Small intestine (tissue), 7 donors: ENCODE data around the gene KCTD17. TPM values are rescaled to one million over a fixed set of nuclear protein-coding genes. Genes with fewer than 3 reads are reported as not detected.

Source experiments
- DNase-seq, 2 donors: peaks; one replicate each; pipeline versions ENCODE4 v3.0.0 to v3.0.0-alpha.2; 2013
- FAIRE-seq: peaks from 2 replicates; lab custom pipeline; 2012; peaks lifted over from hg19 to GRCh38; lab: Jason Lieb, UNC
- H3K27ac ChIP-seq, 3 donors: one replicate each; pipeline ENCODE4 v1.5.1; 2013; ENCODE audit warnings: low read length in 2 of 3, mild to moderate bottlenecking in 2 of 3, control low read depth in 1 of 3, inconsistent platforms in 1 of 3, low read depth in 1 of 3, moderate library complexity in 1 of 3
- H3K27me3 ChIP-seq, 3 donors: one replicate each; pipeline ENCODE4 v1.6.1; 2013; ENCODE audit warnings: low read length in 3 of 3, inconsistent platforms in 1 of 3; ENCODE audit not compliant: control insufficient read depth in 3 of 3, insufficient read depth in 3 of 3
- H3K36me3 ChIP-seq, 3 donors: one replicate each; pipeline ENCODE4 v1.6.1; 2013; ENCODE audit warnings: low read length in 3 of 3, inconsistent platforms in 1 of 3, low read depth in 1 of 3, mild to moderate bottlenecking in 1 of 3, moderate library complexity in 1 of 3; ENCODE audit not compliant: control insufficient read depth in 3 of 3, insufficient read depth in 2 of 3
- H3K4me1 ChIP-seq, 3 donors: one replicate each; pipeline ENCODE4 v1.6.1; 2013; ENCODE audit warnings: low read length in 2 of 3, inconsistent platforms in 1 of 3, low read depth in 1 of 3, mild to moderate bottlenecking in 1 of 3, moderate library complexity in 1 of 3; ENCODE audit not compliant: control insufficient read depth in 3 of 3, insufficient read depth in 2 of 3
- H3K4me3 ChIP-seq, 3 donors: one replicate each; pipeline ENCODE4 v1.5.1; 2013; ENCODE audit warnings: low read length in 3 of 3, control low read depth in 1 of 3, inconsistent platforms in 1 of 3, low read depth in 1 of 3, mild to moderate bottlenecking in 1 of 3, moderate library complexity in 1 of 3
- H3K9me3 ChIP-seq, 2 donors: one replicate each; pipeline ENCODE4 v1.6.1; 2013; ENCODE audit warnings: low read depth in 1 of 2, low read length in 1 of 2; ENCODE audit not compliant: control insufficient read depth in 2 of 2, insufficient read depth in 1 of 2
- WGBS, 3 donors: extraction: QIAGEN DNeasy Blood & Tissue Kit; methylation state at CpG; one replicate each; pipeline ENCODE4 v1.1.7; 2013; 5-methylcytosine and 5-hydroxymethylcytosine counted together
- polyA plus RNA-seq, 4 donors: library from polyadenylated mRNA; stranded (reverse) in 3 of 4; unstranded in 1 of 4; fragments of 200-250 nt in 3 of 4; fragments of 120-200 nt in 1 of 4; gene quantifications; one replicate each; pipeline versions ENCODE4 v1.2.1 to v1.2.3, GENCODE V29; 2013
- donor health status: healthy with polysubstance abuse.
- donor health status: control.
- donor health status: control.
- donor health status: Bipolar disorder and iron deficiency.
- donor health status: healthy.

KCTD17 gene
- polyA plus RNA-seq, 4 donors, result 3.6 to 18.8 (median 10.3) TPM

DNA sequence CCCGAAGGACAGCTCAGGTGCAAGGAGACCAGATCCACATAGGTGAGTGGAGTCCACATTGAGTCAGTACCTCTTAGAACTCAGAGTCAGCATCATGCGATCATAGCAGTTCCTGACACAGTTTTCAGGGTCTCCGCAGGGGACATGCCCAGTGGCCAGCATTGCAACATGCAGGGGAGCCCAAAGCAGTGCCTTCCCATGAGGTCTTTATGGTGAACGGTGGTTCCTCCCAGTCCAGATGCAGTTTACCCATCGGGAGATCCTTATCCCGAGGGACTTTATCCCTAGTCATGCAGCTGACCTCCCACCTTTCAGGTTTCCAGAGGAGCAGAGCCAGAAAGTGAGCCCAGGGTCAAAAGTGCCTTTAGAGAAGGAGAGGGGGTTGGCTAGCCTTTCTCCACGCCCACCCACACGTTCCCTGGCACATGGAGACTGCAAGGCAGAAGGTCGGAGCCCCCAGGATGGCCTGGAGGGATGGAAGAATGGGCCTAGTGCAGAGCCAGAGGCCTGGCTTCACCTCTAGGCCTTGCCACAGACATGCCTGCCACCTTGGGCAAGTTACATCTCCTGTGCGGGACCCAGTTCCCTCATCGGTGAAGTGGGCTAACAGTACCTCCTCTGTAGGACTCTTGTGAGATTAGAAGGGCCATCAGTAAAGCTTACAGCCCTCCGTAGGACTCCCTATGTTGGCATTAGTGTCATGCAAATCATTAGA is 6.4 kb downstream of the KCTD17 start:
- WGBS, 3 donors, result 72 to 84% (median 76%) methylated on average over 12 of the region's 12 CpGs
- Histone ChIP-seq H3K4me3 (no peak overlapping the region), H3K9me3 (no peaks in the 10 kb centered on the region), H3K4me1 (peaks cover 0 to 47% (median 0%) of the 10 kb centered on the region in 3 donors), H3K36me3 (peaks cover 0 to 62% (median 6%) of the 10 kb centered on the region in 3 donors), H3K27me3 (no peaks in the 10 kb centered on the region), H3K27ac (no peak overlapping the region)
- no peak for FAIRE-seq
- DNase-seq, result no peak

- no peak overlapping the region for H3K27ac ChIP-seq
- 90 to 91% (median 91%) methylated on average over 23 to 28 of the region's 28 CpGs for WGBS, 3 donors
- H3K9me3 ChIP-seq, result no peaks in the 10 kb centered on the region
- no peak overlapping the region for H3K4me3 ChIP-seq
- peaks cover 0 to 52% (median 6%) of the 10 kb centered on the region in 3 donors for H3K36me3 ChIP-seq
- H3K27me3 ChIP-seq, result no peaks in the 10 kb centered on the region
- DNase-seq (no peak), FAIRE-seq (no peak)
- peaks cover 0 to 47% (median 0%) of the 10 kb centered on the region in 3 donors for H3K4me1 ChIP-seq
Measured at GRCh38 chr22:37058917-37059701, 7.6 kb downstream of the KCTD17 start.

DNA sequence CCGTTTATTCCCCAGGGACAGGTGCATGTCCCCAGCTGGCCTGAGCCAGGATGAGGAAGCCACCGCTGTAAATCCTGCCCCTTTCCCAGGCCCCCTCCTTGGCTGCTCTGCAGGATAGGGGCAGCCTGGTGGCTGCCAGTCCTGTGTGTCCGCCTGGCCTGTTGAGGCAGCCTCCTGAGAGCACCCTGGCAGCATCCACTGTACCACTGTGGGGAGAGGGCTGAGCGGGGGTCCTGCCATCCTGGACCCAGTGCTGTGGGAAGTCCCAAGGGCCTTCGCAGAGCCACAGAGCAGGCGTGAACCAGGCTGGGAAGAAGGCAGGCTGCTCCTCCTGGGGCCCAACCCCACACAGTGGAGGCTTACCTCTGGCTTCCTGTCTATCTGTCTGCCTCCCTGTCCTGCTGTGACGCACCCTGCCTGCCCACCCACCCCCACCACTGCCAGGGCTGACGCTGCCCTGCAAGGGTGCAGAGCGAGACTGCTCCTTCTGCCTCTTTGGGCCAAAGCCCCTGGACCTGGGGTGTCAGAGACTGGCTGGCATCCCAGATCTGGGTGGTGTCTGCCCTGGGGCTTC is 8.4 kb downstream of the KCTD17 start:
- Histone ChIP-seq H3K27me3 (no peaks in the 10 kb centered on the region), H3K27ac (no peak overlapping the region), H3K9me3 (no peaks in the 10 kb centered on the region), H3K4me3 (no peak overlapping the region), H3K4me1 (peaks cover 0 to 43% (median 0%) of the 10 kb centered on the region in 3 donors), H3K36me3 (peaks cover 0 to 47% (median 6%) of the 10 kb centered on the region in 3 donors)
- FAIRE-seq (no peak), DNase-seq (no peak)
- 70 to 81% (median 74%) methylated on average over 8 to 9 of the region's 9 CpGs for WGBS, 3 donors

DNA sequence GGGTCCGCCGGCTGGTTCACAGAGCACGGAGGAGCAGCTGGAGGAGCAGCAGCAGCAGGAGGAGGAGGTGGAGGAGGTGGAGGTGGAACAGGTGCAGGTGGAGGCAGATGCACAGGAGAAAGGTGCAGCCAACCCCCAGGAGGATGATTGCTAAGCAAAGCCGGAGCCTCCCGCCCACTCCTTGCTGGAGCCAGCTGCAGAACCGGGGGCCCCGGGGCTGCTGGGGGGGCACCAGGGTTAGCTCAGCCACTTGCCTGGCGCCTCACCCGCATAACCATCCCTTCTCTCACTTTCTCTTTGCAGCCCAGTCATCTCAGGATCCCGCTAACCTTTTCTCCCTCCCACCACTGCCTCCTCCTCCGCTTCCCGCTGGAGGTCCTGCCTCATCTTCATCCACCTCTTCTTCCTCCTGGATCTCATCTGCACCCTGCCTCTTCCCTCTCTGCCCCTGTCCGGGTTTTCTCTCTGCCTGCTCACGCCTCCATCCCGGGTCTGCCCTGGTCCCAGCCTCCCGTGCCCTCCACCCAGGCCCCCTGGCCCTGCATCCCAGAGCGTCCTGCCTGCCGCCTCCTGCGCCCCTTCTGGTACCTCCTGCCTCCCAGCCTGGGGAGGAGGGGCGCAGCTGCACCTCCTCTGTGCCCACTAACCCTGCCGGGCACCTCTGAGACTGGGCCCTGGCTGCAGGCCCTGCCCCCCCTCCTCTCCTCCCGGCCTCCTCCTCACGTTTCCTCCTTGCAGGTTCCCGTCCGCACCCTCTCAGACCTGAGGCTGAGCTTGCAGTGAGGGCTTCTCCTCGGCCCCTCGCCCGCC is 9.5 kb downstream of the KCTD17 start:
- Histone ChIP-seq H3K27me3 (no peaks in the 10 kb centered on the region), H3K36me3 (peaks cover 0 to 43% (median 6%) of the 10 kb centered on the region in 3 donors), H3K4me3 (no peak overlapping the region), H3K4me1 (peaks cover 0 to 47% (median 0%) of the 10 kb centered on the region in 3 donors), H3K27ac (no peak overlapping the region), H3K9me3 (no peaks in the 10 kb centered on the region)
- WGBS, 3 donors, result 27 to 62% (median 37%) methylated on average over 25 to 28 of the region's 28 CpGs
- peak in 1 of 2 donors; percentile 31 for DNase-seq
- no peak for FAIRE-seq

GRCh38 chr22:37061611-37062375 is 10.3 kb downstream of the KCTD17 start:
- FAIRE-seq (no peak), DNase-seq (no peak)
- peak overlapping the region in 1 of 3 donors; percentile 52 for H3K27ac ChIP-seq
- no peaks in the 10 kb centered on the region for H3K9me3 ChIP-seq
- H3K36me3 ChIP-seq, result peaks cover 0 to 35% (median 6%) of the 10 kb centered on the region in 3 donors
- WGBS, 3 donors, result 43 to 72% (median 64%) methylated on average over 10 of the region's 10 CpGs
- H3K4me3 ChIP-seq, result no peak overlapping the region
- peaks cover 0 to 47% (median 0%) of the 10 kb centered on the region in 3 donors for H3K4me1 ChIP-seq
- no peaks in the 10 kb centered on the region for H3K27me3 ChIP-seq

DNA sequence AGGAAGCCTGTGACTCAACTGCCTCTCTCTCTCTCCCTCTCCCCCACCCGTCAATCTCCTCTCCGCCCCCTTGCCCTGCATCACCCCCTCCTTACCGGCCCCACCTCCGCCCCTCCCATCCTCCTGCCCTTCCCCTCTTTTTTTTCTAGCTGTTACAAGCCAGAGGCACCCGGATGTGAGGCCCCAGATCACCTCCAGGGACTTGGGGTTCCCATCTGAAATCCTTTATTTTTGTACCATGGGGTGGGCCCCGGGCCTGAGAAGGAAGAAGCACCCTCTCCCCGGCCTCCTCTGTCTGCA is 10.8 kb downstream of the KCTD17 start:
- 29 to 43% (median 29%) methylated on average over 7 of the region's 7 CpGs for WGBS, 3 donors
- Histone ChIP-seq H3K27ac (peak overlapping the region in 1 of 3 donors; percentile 52), H3K27me3 (no peaks in the 10 kb centered on the region), H3K4me3 (no peak overlapping the region), H3K9me3 (no peaks in the 10 kb centered on the region), H3K4me1 (peaks cover 0 to 47% (median 0%) of the 10 kb centered on the region in 3 donors), H3K36me3 (peaks cover 0 to 32% (median 6%) of the 10 kb centered on the region in 3 donors)
- FAIRE-seq, result no peak
- DNase-seq, result peak in 1 of 2 donors; percentile 48

DNA sequence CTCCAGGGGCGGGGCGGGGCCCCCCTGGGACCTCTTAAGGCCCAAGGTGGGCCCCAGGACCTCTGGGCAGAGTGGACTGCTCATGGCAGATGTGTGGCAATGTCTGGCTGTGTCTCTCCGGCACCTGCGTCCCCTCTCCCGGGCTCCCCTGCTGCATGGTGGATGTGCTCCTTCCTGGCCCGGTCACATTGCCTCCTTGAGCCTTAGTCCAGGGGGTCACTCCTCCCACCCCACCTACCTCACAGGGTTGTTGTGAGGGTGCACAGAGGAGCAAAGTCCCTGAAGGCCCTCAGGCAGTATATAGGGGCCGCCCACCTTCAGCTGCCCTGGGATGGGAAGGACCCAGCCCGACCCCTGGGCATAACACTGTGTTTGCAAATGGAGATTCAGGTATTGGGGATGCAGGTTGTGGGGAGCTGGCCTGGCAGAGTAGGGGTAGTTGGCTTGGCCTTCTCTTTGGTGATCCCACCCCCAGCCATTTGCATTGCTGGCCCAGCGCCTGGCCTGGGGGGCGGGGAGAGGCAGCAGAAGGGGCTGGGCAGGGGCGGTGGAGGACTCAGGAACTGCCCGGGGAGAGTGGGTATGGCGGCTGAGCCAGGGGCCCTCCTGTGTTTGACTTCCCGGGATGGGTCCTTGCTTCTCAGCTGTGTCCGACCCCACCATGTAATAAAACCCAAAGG is 11.3 kb downstream of the KCTD17 start:
- Histone ChIP-seq H3K4me1 (peaks cover 0 to 47% (median 0%) of the 10 kb centered on the region in 3 donors), H3K27me3 (no peaks in the 10 kb centered on the region), H3K36me3 (peaks cover 0 to 28% (median 6%) of the 10 kb centered on the region in 3 donors), H3K4me3 (no peak overlapping the region), H3K9me3 (no peaks in the 10 kb centered on the region), H3K27ac (peak overlapping the region in 1 of 3 donors; percentile 52)
- 51 to 69% (median 66%) methylated on average over 15 of the region's 15 CpGs for WGBS, 3 donors
- FAIRE-seq (no peak), DNase-seq (peak in 1 of 2 donors; percentile 62)
